ENCODE results near the gene FABP3.

FABP3 gene

DNA sequence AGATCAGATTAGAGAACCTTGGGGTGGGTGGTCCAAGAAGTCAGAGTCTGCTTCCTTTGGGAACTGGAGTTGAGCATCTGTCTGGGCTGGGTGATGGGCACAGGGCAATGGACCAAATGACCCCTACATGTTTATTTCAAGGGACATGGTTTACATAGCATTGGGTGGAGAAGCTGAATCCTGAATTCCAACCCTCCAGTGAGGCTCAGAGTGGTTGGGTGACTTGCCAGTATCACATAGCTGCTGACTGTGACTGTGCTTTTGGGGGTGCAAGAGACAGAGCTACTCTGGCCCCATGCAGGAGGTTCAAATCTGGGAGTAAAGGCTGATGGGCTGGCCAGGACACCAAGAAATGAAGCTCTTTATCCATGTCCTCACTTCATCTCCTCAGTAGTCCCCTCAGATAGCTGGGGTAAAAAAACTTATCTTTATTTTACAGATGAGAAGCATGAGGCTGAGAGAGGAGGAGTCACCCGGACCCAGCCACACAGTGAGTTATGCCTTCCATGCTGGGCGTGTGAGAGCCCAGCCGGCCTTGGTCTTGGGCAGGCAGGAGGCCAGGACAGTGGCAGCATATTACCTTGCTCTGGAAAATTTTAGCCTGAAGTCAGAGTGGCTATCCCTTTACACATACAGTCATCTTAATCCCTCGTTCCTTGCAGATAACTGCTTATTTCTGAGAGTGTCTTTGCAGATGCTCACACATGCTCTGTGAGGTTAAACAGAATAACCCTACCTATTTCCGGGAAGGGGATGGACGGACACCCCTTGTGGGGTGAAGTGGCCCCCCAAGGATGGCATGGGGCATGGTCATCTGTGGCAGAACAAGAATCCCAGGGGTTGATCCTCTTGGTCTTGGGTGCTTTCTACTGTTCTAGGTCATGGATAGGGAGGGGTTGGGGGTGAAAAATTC lies 37.3 kb upstream of the FABP3 start:
- TF ChIP-seq GATA2 (IDR thresholded peaks at IDR 0.05; ENCODE audit: low read depth, low read length): no peak
- no peak for TF ChIP-seq GATA3 (IDR thresholded peaks at IDR 0.05; ENCODE audit: low read depth, low read length)

DNA sequence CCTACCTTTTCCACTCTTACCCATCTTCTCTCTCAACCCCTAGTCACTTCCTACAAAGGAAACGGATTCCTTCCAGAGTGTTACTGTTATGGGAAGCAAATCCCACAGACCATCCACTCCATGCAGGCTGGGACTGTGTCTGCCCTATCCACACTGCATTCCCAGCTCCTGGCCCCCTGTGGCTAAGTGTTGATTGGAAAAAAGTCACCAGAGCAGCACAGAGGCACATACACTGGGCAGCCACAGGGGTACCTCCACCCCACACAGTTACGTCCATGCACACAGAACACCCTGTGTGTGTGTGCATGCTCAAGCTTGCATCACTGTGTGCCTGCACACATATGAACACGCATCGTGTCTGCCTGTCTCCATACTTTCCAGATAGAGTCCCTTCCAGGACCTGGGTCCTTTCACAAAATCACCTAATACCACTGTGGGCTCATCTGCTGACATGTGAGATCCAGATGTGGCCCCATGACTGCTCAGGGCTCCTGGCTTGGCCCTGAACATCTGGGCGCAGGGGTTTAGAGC lies 36.0 kb upstream of the FABP3 start:
- TF ChIP-seq GATA2 (IDR thresholded peaks at IDR 0.05; ENCODE audit: low read depth, low read length): no peak
- TF ChIP-seq GATA3 (IDR thresholded peaks at IDR 0.05; ENCODE audit: low read depth, low read length): no peak

DNA sequence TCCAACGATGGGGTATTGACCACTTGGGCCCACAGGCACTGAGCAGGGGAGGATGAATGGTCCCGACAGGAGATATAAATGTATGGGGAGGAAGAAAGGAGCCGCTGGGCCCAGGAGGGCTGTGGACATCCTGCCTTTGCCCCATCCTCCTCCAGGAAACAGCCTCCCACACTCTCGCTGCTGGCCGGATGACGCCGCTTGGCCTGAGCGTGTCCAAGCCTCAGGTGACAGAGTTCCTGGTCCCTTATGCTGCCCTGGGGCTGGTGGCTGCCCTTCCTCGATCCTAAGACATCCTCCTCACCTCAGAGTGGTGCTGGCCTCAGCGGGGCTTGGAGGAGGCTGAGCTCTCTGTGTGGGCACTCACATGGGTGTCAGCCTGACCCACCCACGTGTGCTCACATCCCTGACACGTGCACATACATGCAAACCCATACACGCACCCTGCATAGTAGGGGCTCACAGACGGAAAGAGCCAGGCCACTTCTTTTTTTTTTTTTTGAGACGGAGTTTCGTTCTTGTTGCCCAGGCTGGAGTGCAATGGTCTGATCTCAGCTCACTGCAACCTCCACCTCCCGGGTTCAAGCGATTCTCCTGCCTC lies 34.3 kb upstream of the FABP3 start:
- TF ChIP-seq GATA2 (IDR thresholded peaks at IDR 0.05; ENCODE audit: low read depth, low read length) (no peak), GATA3 (IDR thresholded peaks at IDR 0.05; ENCODE audit: low read depth, low read length) (no peak)

DNA sequence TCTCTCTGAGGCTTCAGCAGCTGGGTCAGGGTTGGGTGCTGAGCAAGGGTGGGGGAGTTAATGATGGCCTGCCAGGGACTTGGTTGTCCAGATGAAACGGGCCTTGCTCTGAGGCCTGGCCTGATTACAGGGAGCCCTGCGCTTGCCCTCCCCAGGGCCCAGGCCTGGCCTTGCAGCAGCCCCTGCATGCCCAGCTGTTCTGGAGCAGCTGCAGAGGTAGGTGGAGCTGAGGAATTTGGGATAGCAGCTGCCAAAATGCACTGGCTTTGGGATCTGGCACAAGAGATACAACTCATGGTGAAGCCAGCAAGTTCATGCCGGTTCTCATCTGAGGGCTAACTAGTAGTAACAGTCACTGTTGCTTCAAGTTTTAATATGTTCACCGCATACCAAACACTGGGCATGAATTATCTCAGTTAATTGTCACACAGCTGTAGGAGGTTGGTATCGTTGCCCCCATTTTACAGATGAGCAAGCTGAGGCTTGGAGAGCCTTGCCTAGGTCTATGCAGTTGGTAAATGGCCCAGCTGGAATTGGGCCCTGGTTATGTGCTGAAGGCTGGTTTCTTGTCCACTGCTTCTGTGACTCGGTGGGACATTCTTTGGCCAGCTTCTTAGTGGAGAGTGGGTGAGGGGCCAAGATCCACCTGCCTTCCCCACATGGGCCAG lies 32.8 kb upstream of the FABP3 start:
- TF ChIP-seq GATA3 (IDR thresholded peaks at IDR 0.05; ENCODE audit: low read depth, low read length): no peak
- no peak for TF ChIP-seq GATA2 (IDR thresholded peaks at IDR 0.05; ENCODE audit: low read depth, low read length)

DNA sequence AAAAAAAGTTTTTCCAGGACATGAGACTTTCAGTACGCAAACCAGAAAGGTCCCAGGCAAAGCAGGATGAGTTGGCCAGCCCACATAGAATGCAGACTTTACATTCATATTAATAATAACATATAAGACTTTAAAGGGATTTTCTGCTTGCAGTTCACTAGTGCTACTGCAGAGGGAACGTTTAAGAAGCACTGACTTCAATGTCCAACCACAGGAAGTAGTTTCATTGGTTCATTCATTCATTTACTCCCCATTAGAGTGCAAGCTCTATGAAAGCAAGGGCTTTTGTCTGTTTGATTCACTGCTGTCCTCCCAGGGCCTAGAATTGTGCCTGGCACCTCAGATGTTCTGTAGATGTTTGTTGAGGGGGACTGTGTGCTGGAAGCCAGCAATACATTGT lies 28.4 kb upstream of the FABP3 start:
- no peak for TF ChIP-seq GATA3 (IDR thresholded peaks at IDR 0.05; ENCODE audit: low read depth, low read length)
- TF ChIP-seq GATA2 (IDR thresholded peaks at IDR 0.05; ENCODE audit: low read depth, low read length): no peak

DNA sequence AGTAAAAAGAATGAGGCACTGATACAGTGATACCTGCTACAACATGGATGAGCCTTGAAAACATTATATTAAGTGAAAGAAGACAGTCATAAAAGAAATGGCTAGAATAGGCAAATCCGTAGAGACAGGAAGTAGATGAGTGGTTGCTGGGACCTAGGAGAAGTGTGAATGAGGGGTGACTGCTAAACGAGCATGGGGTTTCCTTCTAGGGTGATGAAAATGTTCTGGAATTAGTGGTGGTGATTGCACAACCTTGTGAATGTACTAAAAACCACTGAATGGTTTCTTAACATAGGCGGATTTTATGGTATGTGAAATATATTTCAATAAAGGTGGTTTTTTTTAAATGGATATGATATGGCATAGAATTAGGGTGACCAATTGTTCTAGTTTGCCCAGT lies 27.5 kb upstream of the FABP3 start:
- TF ChIP-seq GATA2 (IDR thresholded peaks at IDR 0.05; ENCODE audit: low read depth, low read length): no peak
- TF ChIP-seq GATA3 (IDR thresholded peaks at IDR 0.05; ENCODE audit: low read depth, low read length): no peak

DNA sequence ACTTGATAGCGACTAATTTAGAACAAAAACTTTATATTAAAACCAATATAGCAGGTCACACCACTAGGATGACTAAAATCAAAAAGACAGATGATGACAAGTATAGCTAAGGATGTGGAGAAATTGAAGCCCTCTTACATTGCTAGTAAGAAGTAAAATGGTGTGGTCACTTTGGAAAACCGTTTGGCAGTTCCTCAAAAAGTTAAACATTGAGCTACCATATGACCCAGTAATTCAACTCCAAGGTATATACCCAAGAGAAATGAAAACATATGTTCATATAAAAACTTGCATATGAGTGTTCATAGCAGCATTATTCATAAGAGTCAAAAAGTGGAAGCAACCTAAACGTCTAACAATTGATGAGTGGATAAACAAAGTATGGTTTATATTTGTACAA lies 27.1 kb upstream of the FABP3 start:
- TF ChIP-seq GATA3 (IDR thresholded peaks at IDR 0.05; ENCODE audit: low read depth, low read length) (no peak), GATA2 (IDR thresholded peaks at IDR 0.05; ENCODE audit: low read depth, low read length) (no peak)

DNA sequence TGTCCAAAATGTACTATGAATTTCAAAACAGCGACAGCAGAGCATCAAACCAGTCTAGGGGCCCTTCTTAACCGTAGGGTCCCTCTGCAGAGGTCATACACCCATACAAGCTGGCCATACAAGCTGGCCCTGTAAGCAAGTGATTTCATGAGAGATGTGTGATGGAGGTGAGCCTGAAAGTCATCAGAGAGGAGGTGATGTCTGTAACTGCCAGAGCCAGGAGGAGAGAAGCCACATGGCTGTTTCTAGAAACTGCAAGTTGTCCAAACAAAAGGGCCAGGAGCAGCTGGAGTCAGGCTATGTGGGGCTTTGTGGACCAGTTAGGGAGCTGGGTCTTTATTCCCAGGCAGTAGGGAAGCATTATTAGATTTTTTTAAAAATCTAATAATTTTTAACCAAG lies 25.4 kb upstream of the FABP3 start:
- no peak for TF ChIP-seq GATA3 (IDR thresholded peaks at IDR 0.05; ENCODE audit: low read depth, low read length)
- TF ChIP-seq GATA2 (IDR thresholded peaks at IDR 0.05; ENCODE audit: low read depth, low read length): no peak

DNA sequence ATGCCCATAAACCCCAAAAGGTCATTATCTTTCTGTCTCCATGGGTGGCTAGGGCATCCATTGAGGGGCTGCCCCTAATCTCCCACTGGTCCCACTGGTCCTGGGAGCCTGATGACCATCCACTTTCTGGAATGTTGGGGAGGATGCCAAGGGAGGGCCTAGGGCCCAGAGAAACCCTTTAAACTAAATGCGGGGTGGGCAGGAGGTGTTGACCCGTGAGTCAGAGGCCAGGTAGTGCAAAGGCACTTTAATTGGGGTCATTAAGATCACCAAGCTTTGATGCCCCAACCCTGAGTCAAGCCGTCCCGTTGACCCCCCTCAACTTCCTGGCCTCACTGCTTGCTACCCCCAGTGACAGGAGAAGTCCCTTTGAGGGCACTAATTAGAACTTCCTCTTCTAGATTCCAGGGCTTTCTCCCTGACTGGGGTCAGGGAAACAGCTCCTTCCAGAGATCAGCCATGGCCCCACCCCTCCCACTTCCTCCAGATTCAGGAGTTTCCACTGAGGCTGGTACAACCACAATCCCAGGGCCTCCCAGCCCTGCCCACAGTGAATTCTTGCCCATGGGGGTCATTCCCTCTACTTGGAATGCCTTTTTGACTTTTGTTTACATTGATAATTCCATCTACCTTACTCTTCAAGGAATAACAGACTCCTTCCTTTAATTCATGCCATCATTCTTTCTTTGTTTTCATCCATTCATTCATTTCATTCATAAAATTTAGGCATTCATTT lies 24.7 kb upstream of the FABP3 start:
- no peak for TF ChIP-seq GATA2 (IDR thresholded peaks at IDR 0.05; ENCODE audit: low read depth, low read length)

DNA sequence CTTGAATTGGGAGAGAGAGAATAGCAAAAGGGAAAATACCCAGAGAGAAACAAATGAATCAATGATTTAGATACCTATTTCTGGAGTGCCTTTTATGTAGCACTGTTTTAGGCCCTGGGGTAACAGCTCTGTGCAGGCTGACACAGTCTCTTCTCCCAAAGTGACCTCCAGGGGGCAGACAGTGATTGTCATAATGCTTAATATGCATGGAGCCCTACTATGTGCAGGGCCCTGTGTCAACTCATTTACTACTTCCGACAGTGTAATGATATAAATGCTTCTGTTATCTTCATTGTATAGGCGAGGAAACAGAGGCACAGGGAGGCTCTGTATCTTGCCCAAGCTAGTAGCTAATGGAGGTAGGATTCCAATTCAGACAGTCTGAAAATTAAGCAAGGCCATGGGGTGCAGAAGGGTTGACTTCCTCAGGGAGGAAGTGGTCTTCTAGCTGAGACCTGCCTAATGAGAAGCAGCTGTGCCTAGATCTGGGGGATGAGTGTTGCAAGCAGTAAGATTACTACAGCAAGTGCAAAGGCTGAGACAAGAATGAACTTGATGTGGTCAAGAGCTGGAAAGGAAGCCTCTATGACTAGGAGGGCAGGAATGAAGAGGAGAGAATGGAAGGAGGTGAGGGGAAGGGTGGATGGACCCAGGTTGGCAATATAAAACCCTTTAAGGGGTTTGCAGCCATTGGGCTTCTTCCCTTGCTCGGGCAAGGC lies 23.9 kb upstream of the FABP3 start:
- no peak for TF ChIP-seq GATA3 (IDR thresholded peaks at IDR 0.05; ENCODE audit: low read depth, low read length)
- TF ChIP-seq GATA2 (IDR thresholded peaks at IDR 0.05; ENCODE audit: low read depth, low read length): no peak

DNA sequence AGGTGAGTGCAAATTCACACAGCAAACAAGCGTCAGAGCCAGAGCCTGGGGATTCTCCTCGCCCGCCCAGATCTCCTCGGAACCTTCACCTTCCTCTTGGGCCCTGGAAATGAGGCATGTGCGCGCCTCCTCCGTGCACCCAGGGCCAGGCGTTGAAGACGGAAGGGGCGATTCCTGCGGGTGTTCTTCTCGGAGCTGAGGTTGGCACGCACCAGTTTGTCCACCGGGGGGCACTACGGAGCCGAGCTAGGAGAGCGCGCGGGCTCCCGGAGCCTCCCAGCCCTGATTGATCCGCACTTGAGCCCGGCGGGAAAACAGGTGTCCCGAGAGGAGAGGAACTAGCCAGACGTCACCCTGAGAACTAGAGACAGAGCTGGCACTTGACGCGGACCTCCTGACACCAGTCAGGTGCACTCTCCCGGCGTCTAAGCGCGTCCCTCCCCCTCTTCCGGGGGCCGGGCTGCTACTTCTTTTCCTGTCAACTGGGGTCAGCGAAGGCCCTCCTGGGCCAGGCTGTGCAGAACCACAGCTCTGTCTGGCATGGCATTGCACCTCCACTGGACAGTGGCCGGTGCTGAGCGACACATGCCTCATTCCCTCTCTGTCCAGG lies 21.8 kb upstream of the FABP3 start:
- TF ChIP-seq GATA3 (IDR thresholded peaks at IDR 0.05; ENCODE audit: low read depth, low read length) (no peak), GATA2 (IDR thresholded peaks at IDR 0.05; ENCODE audit: low read depth, low read length) (no peak)

DNA sequence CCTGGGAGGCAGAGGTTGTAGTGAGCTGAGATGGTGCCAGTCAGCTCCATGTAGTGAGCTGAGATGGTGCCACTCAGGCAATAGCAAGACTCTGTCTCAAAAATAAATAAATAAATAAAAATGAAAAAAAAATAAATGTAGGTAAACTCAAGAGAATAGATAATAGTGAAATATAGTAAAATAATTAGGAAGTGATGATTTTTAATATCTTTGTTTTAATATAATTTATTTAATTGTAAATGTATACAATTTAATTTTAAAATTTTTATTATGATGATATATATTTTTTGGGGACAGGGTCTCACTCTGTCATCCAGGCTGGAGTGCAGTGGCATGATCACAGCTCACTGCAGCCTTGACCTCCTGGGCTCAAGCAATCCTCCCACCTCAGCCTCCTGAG lies 20.6 kb upstream of the FABP3 start:
- no peak for TF ChIP-seq GATA2 (IDR thresholded peaks at IDR 0.05; ENCODE audit: low read depth, low read length)
- TF ChIP-seq GATA3 (IDR thresholded peaks at IDR 0.05; ENCODE audit: low read depth, low read length): no peak

DNA sequence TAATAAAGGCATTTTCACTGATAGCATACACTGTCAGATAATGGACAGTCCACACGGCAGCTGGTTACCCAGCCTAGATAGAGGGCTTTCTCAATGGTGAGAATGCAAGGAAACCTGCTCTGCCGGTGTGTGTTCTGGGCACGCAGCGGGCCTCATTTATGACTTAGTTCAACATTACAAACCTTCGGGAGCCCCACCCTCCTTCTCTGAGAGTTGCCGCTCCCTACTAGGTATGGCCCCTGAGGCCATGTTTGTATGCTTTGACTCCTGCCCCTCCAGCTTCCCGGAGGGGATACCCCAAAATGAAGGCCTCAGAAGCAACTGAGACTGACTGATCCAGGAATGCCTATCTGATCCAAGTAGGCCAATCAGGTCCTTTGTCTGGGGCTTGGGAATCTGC lies 17.2 kb upstream of the FABP3 start:
- TF ChIP-seq GATA3 (IDR thresholded peaks at IDR 0.05; ENCODE audit: low read depth, low read length) (no peak), GATA2 (IDR thresholded peaks at IDR 0.05; ENCODE audit: low read depth, low read length) (no peak)
